Keratinocyte (primary cell): Measurements from ENCODE around the gene GPSM1.

Experiments used
- EZH2 ChIP-seq: IDR thresholded peaks from one replicate; pipeline ENCODE4 v1.6.1; 2012; ENCODE audit warnings: inconsistent platforms, mild to moderate bottlenecking, low read length, moderate library complexity
- TF ChIP-seq, protein P1 (sequence below), 3 experiments: IDR thresholded peaks in 1 of 3; conservative IDR thresholded peaks in 1 of 3; optimal IDR thresholded peaks in 1 of 3; 2 replicates in 2 of 3; 3 replicates in 1 of 3; pipeline versions ENCODE3 to v1.5.1; 2011; ENCODE audit warnings: low read length in 3 of 3, mild to moderate bottlenecking in 3 of 3, moderate library complexity in 2 of 3, control low read depth in 1 of 3, inconsistent platforms in 1 of 3; ENCODE audit not compliant: insufficient read depth in 2 of 3; ENCODE audit errors: extremely low read depth in 1 of 3

- no peak for TF ChIP-seq EZH2
- TF ChIP-seq, protein P1, sequence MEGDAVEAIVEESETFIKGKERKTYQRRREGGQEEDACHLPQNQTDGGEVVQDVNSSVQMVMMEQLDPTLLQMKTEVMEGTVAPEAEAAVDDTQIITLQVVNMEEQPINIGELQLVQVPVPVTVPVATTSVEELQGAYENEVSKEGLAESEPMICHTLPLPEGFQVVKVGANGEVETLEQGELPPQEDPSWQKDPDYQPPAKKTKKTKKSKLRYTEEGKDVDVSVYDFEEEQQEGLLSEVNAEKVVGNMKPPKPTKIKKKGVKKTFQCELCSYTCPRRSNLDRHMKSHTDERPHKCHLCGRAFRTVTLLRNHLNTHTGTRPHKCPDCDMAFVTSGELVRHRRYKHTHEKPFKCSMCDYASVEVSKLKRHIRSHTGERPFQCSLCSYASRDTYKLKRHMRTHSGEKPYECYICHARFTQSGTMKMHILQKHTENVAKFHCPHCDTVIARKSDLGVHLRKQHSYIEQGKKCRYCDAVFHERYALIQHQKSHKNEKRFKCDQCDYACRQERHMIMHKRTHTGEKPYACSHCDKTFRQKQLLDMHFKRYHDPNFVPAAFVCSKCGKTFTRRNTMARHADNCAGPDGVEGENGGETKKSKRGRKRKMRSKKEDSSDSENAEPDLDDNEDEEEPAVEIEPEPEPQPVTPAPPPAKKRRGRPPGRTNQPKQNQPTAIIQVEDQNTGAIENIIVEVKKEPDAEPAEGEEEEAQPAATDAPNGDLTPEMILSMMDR (optimal IDR thresholded peaks at IDR 0.05 in 1 of 3, IDR thresholded peaks at IDR 0.05 in 1 of 3, conservative IDR thresholded peaks at IDR 0.05 in 1 of 3; ENCODE audit: extremely low read depth in 1 of 3, insufficient read depth in 2 of 3, low read length in 3 of 3) = no peak
Observed at GRCh38 chr9:136365775-136366222, 38.5 kb downstream of the GPSM1 start.
